ENCODE data around the gene DNAJB11.

DNAJB11 gene

GRCh38 chr3:186598108-186598784 is 27.7 kb downstream of the DNAJB11 start:
- peak; percentile 72 for DNase-seq

GRCh38 chr3:186598794-186599141 is 28.2 kb downstream of the DNAJB11 start:
- no peak for DNase-seq

GRCh38 chr3:186599142-186599784 is 28.7 kb downstream of the DNAJB11 start:
- DNase-seq: no peak

- no peak for DNase-seq
Measured at GRCh38 chr3:186599785-186600166, 29.3 kb downstream of the DNAJB11 start.

GRCh38 chr3:186600896-186601295 is 30.4 kb downstream of the DNAJB11 start:
- DNase-seq: no peak

GRCh38 chr3:186603159-186603558 is 32.6 kb downstream of the DNAJB11 start:
- DNase-seq: no peak

GRCh38 chr3:186605078-186605477 is 34.6 kb downstream of the DNAJB11 start:
- no peak for DNase-seq

GRCh38 chr3:186605561-186606545 is 35.3 kb downstream of the DNAJB11 start:
- no peak for DNase-seq

GRCh38 chr3:186608624-186609215 is 38.2 kb downstream of the DNAJB11 start:
- DNase-seq: no peak

GRCh38 chr3:186609247-186609868 is 38.8 kb downstream of the DNAJB11 start:
- no peak for DNase-seq

GRCh38 chr3:186612065-186612464 is 41.5 kb downstream of the DNAJB11 start:
- no peak for DNase-seq

GRCh38 chr3:186612721-186613636 is 42.5 kb downstream of the DNAJB11 start, which contains the start of gene AHSG:
TSS of gene AHSG (plus strand) at chr3:186613060. CDS start at chr3:186613142, 82 bp downstream.
- no peak for DNase-seq

- no peak for DNase-seq
Measured at GRCh38 chr3:186613637-186614265, 43.2 kb downstream of the DNAJB11 start.

GRCh38 chr3:186614266-186614596 is 43.7 kb downstream of the DNAJB11 start:
- no peak for DNase-seq

- peak; percentile 53 for DNase-seq
Measured at GRCh38 chr3:186614597-186615483, 44.3 kb downstream of the DNAJB11 start.

- DNase-seq: no peak
Measured at GRCh38 chr3:186616299-186616617, 45.7 kb downstream of the DNAJB11 start.

- DNase-seq: peak; percentile 94
Measured at GRCh38 chr3:186617036-186617946, 46.8 kb downstream of the DNAJB11 start.

- DNase-seq: no peak
Measured at GRCh38 chr3:186618318-186618938, 47.9 kb downstream of the DNAJB11 start.

GRCh38 chr3:186619787-186620212 is 49.3 kb downstream of the DNAJB11 start:
- no peak for DNase-seq
